ENCODE data around the gene MORN3. TPM values are rescaled to one million over a fixed set of nuclear protein-coding genes. Genes with fewer than 3 reads are reported as not detected.
"Not testable (repeated sequence)": the region's sequence is repeated elsewhere in the genome, so short reads cannot be mapped to it uniquely, and the experiment has no call there.

Gene MORN3
- polyA plus RNA-seq, 3 donors from 2014 or later = 1.4 to 3.4 (median 2.0) TPM

- Mint-ChIP-seq H3K27me3 (ENCODE audit: low read depth in 3 of 3) (peaks cover 17 to 19% (median 18%) of the 10 kb centered on the region in 3 donors), H3K27ac (peak overlapping the region; percentile 1 to 83 (median 76)), H3K36me3 (no peaks in the 10 kb centered on the region), H3K4me3 (no peak overlapping the region), H3K9me3 (no peaks in the 10 kb centered on the region), H3K4me1 (peaks cover 18 to 23% of the 10 kb centered on the region in 2 donors)
- DNase-seq = no peak
Observed at GRCh38 chr12:121676190-121676589, 6.7 kb upstream of the MORN3 start.

- no peak for DNase-seq
- H3K36me3 Mint-ChIP-seq = no peaks in the 10 kb centered on the region
- peak overlapping the region; percentile 92 to 99 (median 95) for H3K4me3 Mint-ChIP-seq
- peaks cover 25 to 32% of the 10 kb centered on the region in 2 donors for H3K4me1 Mint-ChIP-seq
- no peaks in the 10 kb centered on the region for H3K9me3 Mint-ChIP-seq
- peaks cover 14 to 19% (median 16%) of the 10 kb centered on the region in 3 donors for H3K27me3 Mint-ChIP-seq (ENCODE audit: low read depth in 3 of 3)
- H3K27ac Mint-ChIP-seq = peak overlapping the region; percentile 100
Observed at GRCh38 chr12:121673013-121673511, 3.6 kb upstream of the MORN3 start.

DNA sequence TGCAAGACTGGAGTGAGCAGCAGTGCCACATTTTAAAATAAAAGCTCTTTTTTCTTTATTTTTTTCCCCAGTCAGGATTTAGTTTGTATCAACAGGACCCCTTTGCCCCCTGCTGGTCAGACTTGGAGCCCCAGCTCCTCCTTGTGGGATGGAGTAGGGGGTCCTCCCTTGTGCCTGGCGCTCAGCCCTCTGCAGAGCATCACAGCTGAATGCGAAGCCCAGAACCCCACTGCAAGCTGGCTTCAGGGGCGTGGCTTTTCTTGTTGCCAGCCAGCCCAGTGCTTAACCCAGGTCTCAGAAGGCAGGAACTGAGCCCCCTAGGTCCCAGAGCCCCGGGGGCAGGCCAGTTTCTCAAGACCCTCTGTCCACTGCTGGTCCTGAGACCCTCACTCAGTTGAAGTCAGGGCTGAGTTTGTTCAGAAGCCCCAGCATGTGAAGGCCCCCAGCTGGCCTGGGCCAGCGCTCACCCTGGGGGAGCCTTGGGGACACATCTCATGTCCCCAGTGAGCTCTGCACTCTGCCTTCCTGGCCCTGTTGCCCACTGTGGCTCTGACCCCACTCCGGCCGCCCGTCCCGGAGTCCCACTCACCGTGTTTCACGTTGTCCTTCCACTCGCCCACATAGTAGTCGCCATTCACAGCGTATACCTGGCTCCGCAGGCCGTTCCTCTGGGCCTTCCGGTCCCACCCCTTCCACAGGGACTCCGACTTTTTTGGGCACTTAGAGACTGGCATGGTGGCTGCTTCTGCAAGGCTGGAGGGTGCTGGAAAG, 519 bp downstream of the MORN3 start:
- H3K4me1 Mint-ChIP-seq = peaks cover 49 to 50% of the 10 kb centered on the region in 2 donors
- peak; percentile 49 to 55 (median 50) for DNase-seq
- peak overlapping the region; percentile 23 to 85 (median 81) for H3K27ac Mint-ChIP-seq
- no peaks in the 10 kb centered on the region for H3K9me3 Mint-ChIP-seq
- H3K36me3 Mint-ChIP-seq = peaks cover 4 to 7% (median 7%) of the 10 kb centered on the region in 3 donors
- H3K27me3 Mint-ChIP-seq (ENCODE audit: low read depth in 3 of 3) = peaks cover 18 to 25% (median 20%) of the 10 kb centered on the region in 3 donors
- H3K4me3 Mint-ChIP-seq = no peak overlapping the region

DNA sequence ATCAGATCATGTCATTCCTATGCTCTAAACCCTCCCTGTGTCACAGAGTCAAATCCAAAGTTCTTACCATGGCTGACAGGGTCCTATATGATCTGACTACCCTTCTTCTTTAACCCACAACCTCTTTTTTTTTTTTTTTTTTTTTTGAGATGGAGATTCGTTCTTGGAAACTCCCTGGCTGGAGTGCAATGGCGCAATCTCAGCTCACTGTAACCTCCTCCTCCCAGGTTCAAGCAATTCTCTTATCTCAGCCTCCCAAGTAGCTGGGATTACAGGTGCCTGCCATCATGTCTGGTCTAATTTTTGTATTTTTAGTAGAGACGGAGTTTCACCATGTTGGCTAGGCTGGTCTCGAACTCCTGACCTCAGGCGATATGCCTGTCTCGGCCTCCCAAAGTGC, 2.6 kb downstream of the MORN3 start:
- Mint-ChIP-seq H3K27me3 (ENCODE audit: low read depth in 3 of 3) (peaks cover 7 to 17% (median 9%) of the 10 kb centered on the region in 3 donors), H3K36me3 (peaks cover 6 to 12% (median 9%) of the 10 kb centered on the region in 3 donors), H3K4me1 (peaks cover 50 to 54% of the 10 kb centered on the region in 2 donors), H3K27ac (peak overlapping the region in 2 of 6 donors; percentile 63 to 77), H3K4me3 (peak overlapping the region in 1 of 5 donors; percentile 68)
- DNase-seq, H3K9me3 Mint-ChIP-seq: not testable (repeated sequence)

DNA sequence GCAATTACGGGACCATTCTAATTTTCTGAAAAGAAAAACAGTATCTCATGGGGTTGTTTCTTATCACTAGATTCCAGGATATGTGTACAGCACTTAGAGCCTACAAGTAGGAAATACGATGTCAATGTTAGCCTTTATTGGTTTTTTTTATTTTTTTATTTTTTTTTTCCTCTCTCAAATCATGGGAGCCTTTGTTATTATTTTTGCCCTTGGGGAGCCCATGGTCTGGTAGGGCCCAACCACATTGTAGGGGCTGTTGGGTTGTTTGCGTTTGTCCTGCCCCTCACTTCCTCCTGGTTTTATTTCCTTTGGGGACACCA, 5.9 kb downstream of the MORN3 start:
- H3K4me1 Mint-ChIP-seq = peaks cover 64 to 70% of the 10 kb centered on the region in 2 donors

DNA sequence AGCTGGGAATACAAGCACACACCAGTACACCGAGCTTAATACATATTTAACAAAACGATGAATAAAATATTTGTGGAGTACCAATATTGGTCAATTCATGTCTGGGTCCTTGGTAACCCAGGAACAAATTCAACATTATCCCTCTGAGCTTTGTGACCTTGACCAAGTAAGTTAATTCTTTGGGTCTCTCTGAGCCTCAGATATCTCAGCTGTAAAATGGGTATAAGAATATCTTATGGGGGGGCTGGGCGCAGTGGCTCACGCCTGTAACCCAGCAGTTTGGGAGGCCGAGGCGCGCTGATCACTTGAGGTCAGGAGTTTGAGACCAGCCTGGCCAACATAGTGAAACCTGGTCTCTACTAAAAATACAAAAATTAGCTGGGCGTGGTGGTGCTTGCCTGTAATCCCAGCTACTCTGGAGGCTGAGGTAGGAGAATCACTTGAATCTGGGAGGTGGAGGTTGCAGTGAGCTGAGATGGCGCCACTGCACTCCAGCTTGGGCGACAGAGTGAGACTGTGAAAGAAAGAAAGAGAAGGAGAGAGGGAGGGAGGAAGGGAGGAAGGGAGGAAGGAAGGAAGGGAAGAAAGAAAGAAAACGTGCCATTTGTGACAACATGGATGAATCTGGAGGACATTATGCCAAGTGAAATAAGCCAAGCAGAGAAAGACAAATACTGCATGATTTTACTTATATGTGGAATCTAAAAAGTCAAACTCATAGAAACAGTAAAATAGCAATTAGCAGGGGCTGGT, 7.9 kb downstream of the MORN3 start:
- not testable (repeated sequence) for DNase-seq, H3K9me3 Mint-ChIP-seq
- Mint-ChIP-seq H3K27me3 (ENCODE audit: low read depth in 3 of 3) (peaks cover 9 to 29% (median 22%) of the 10 kb centered on the region in 3 donors), H3K36me3 (peaks cover 6 to 12% (median 6%) of the 10 kb centered on the region in 3 donors), H3K4me1 (peaks cover 73 to 87% of the 10 kb centered on the region in 2 donors), H3K4me3 (peak overlapping the region in 2 of 5 donors; percentile 14 to 46), H3K27ac (peak overlapping the region in 5 of 6 donors; percentile 22 to 77 (median 51))

More for the DNA sequence above, 5.9 kb downstream of the MORN3 start:
- Mint-ChIP-seq H3K36me3 (peaks cover 6 to 12% (median 9%) of the 10 kb centered on the region in 3 donors), H3K27me3 (ENCODE audit: low read depth in 3 of 3) (peaks cover 8 to 22% (median 16%) of the 10 kb centered on the region in 3 donors), H3K9me3 (no peaks in the 10 kb centered on the region), H3K4me3 (peak overlapping the region; percentile 81 to 96 (median 91)), H3K27ac (peak overlapping the region; percentile 87 to 97 (median 95))
- no peak for DNase-seq

GRCh38 chr12:121657305-121658008, 12.0 kb downstream of the MORN3 start:
- Mint-ChIP-seq H3K4me1 (peaks cover 60 to 73% of the 10 kb centered on the region in 2 donors), H3K27ac (peak overlapping the region; percentile 77 to 98 (median 93)), H3K9me3 (no peaks in the 10 kb centered on the region), H3K36me3 (peaks cover 3 to 9% (median 3%) of the 10 kb centered on the region in 3 donors), H3K27me3 (ENCODE audit: low read depth in 3 of 3) (peaks cover 7 to 17% (median 16%) of the 10 kb centered on the region in 3 donors), H3K4me3 (peak overlapping the region in 3 of 5 donors; percentile 8 to 74 (median 61))
- no peak for DNase-seq

- peak overlapping the region in 3 of 6 donors; percentile 12 to 60 (median 26) for H3K27ac Mint-ChIP-seq
- DNase-seq = no peak
- peaks cover 7 to 17% (median 14%) of the 10 kb centered on the region in 3 donors for H3K27me3 Mint-ChIP-seq (ENCODE audit: low read depth in 3 of 3)
- peaks cover 3 to 9% (median 3%) of the 10 kb centered on the region in 3 donors for H3K36me3 Mint-ChIP-seq
- peaks cover 49 to 66% of the 10 kb centered on the region in 2 donors for H3K4me1 Mint-ChIP-seq
- H3K4me3 Mint-ChIP-seq = no peak overlapping the region
- H3K9me3 Mint-ChIP-seq = no peaks in the 10 kb centered on the region
Observed at GRCh38 chr12:121656122-121656521, 13.3 kb downstream of the MORN3 start.

DNA sequence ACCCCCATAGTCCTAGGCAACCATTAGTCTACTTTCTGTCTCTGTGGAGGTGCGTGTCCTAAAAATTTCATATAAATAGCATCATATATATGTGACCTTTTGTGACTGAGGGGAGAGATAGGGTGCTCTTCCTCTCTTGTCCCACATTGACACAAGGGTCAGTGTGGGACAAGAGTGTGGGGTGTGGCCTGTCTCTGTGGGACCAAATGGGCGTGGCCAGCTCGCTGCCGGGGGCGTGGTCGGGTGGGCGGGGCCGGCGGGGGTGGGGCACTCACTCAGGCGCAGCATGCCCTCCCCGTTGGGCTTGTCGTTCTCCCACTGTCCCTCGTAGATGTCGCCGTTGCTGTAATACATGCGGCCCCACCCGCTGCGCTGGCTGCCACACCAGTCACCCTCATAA, 15.5 kb downstream of the MORN3 start:
- no peaks in the 10 kb centered on the region for H3K9me3 Mint-ChIP-seq
- H3K4me1 Mint-ChIP-seq = peaks cover 53 to 68% of the 10 kb centered on the region in 2 donors
- H3K27ac Mint-ChIP-seq = peak overlapping the region in 2 of 6 donors; percentile 23 to 60
- DNase-seq = no peak
- H3K36me3 Mint-ChIP-seq = peaks cover 3 to 12% (median 6%) of the 10 kb centered on the region in 3 donors
- H3K27me3 Mint-ChIP-seq (ENCODE audit: low read depth in 3 of 3) = peaks cover 6 to 25% (median 21%) of the 10 kb centered on the region in 3 donors
- no peak overlapping the region for H3K4me3 Mint-ChIP-seq

- H3K9me3 Mint-ChIP-seq = no peaks in the 10 kb centered on the region
- no peak overlapping the region for H3K27ac Mint-ChIP-seq
- H3K27me3 Mint-ChIP-seq (ENCODE audit: low read depth in 3 of 3) = peaks cover 0 to 18% (median 13%) of the 10 kb centered on the region in 3 donors
- DNase-seq = no peak
- H3K4me1 Mint-ChIP-seq = peaks cover 49 to 63% of the 10 kb centered on the region in 2 donors
- H3K36me3 Mint-ChIP-seq = peaks cover 3 to 12% (median 6%) of the 10 kb centered on the region in 3 donors
- H3K4me3 Mint-ChIP-seq = no peak overlapping the region
Observed at GRCh38 chr12:121652767-121653497, 16.5 kb downstream of the MORN3 start.

- Mint-ChIP-seq H3K27me3 (ENCODE audit: low read depth in 3 of 3) (peaks cover 0 to 16% (median 12%) of the 10 kb centered on the region in 3 donors), H3K9me3 (no peaks in the 10 kb centered on the region), H3K4me3 (peak overlapping the region in 1 of 5 donors; percentile 9), H3K4me1 (peaks cover 44 to 47% of the 10 kb centered on the region in 2 donors), H3K27ac (peak overlapping the region in 2 of 6 donors; percentile 31 to 35), H3K36me3 (peaks cover 3 to 17% (median 6%) of the 10 kb centered on the region in 3 donors)
- no peak for DNase-seq
Observed at GRCh38 chr12:121651320-121651719, 18.1 kb downstream of the MORN3 start.

DNA sequence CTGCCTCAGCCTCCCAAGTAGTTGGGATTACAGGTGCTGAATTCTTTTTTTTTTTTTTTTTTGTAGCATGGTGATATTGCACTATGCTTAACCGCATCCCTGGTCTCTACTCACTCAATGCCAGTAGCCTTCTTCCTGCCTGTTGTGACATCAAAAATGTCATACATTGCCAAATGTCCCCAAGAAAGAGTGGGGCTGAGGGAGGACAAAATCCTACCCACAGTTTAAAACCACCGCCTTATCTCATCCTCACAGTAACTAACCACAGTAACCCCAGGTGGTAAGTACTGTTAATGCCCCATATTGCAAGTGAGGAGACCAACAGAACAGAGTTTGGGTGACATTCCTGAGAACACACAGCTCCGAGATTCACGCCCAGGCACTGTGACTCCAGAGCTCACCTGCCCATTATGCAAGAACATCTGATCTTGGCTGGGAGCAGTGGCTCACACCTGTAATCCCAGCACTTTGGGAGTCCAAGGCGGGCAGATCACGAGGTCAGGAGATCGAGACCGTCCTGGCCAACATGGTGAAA, 19.6 kb downstream of the MORN3 start:
- H3K4me1 Mint-ChIP-seq = peaks cover 41 to 42% of the 10 kb centered on the region in 2 donors
- H3K27ac Mint-ChIP-seq = peak overlapping the region; percentile 79 to 92 (median 88)
- H3K36me3 Mint-ChIP-seq = peaks cover 0 to 12% (median 6%) of the 10 kb centered on the region in 3 donors
- peaks cover 0 to 16% (median 12%) of the 10 kb centered on the region in 3 donors for H3K27me3 Mint-ChIP-seq (ENCODE audit: low read depth in 3 of 3)
- H3K9me3 Mint-ChIP-seq = no peaks in the 10 kb centered on the region
- peak overlapping the region; percentile 57 to 84 (median 74) for H3K4me3 Mint-ChIP-seq
- peak; percentile 80 to 84 (median 82) for DNase-seq
